Measurements from ENCODE around the gene WFS1. TPM values are rescaled to one million over a fixed set of nuclear protein-coding genes. Genes with fewer than 3 reads are reported as not detected.

The WFS1 gene
- total and polyA plus RNA-seq, 2 of the 4 experiments (the other 2 are of a cell fraction): 9.7 to 42.4 TPM

- Histone ChIP-seq H3K36me3 (ENCODE audit: control insufficient read depth, insufficient read depth, low read length) (no peaks in the 10 kb centered on the region), H3K4ac (ENCODE audit: low read depth, low read length) (no peak overlapping the region), H3K18ac (ENCODE audit: low read depth, low read length) (no peak overlapping the region), H3K4me3 (ENCODE audit: insufficient read depth, low read depth, low read length) (no peak overlapping the region), H4K5ac (ENCODE audit: low read depth, low read length) (no peak overlapping the region), H3K9me1 (ENCODE audit: insufficient read depth, low read length) (no peaks in the 10 kb centered on the region), H4K8ac (ENCODE audit: low read depth in 2 of 2, low read length in 2 of 2) (no peak overlapping the region), H2AK9ac (replicated peaks; ENCODE audit: low read depth, low read length, poor library complexity) (no peak overlapping the region), H2BK20ac (ENCODE audit: low read depth, low read length) (no peak overlapping the region), H3K4me1 (ENCODE audit: control insufficient read depth, insufficient read depth, low read length) (peaks cover 2% of the 10 kb centered on the region; the same call in 1 of the 2 replicates), H3K14ac (replicated peaks; ENCODE audit: low read depth, low read length) (no peak overlapping the region), H3K4me2 (ENCODE audit: low read depth, low read length) (no peak overlapping the region), H2AK5ac (ENCODE audit: low read depth, low read length) (no peak overlapping the region), H3K56ac (ENCODE audit: extremely low read depth, insufficient read depth, low read length) (no peak overlapping the region), H3K27me3 (ENCODE audit: control insufficient read depth, insufficient read depth, low read length) (peaks cover 19% of the 10 kb centered on the region), H3K23ac (ENCODE audit: low read depth, low read length) (no peak overlapping the region), H2BK5ac (ENCODE audit: low read depth, low read length, poor library complexity, severe bottlenecking) (no peak overlapping the region), H3K27ac (ENCODE audit: insufficient read depth, low read length) (no peak overlapping the region), H3K79me1 (ENCODE audit: low read depth in 1 of 2, low read length in 2 of 2) (no peaks in the 10 kb centered on the region), H4K91ac (ENCODE audit: insufficient read depth, low read depth, low read length) (no peak overlapping the region), H4K20me1 (ENCODE audit: insufficient read depth, low read length) (no peaks in the 10 kb centered on the region), H2AFZ (replicated peaks; ENCODE audit: low read length, poor library complexity) (no peak overlapping the region), H3K9ac (ENCODE audit: low read depth, low read length) (no peak overlapping the region), H3K9me3 (ENCODE audit: control insufficient read depth, insufficient read depth, low read length) (no peaks in the 10 kb centered on the region), H2BK15ac (ENCODE audit: low read depth, low read length) (no peak overlapping the region), H2BK120ac (ENCODE audit: low read depth, low read length) (no peak overlapping the region)
- dilution Hi-C loops (cut with HindIII; ENCODE audit: low sequenced_read_pairs, unreplicated experiment) (no loop called here), in situ Hi-C loops (cut with MboI; ENCODE audit: low sequenced_read_pairs) (no loop called here), intact Hi-C loops (cut with micrococcal nuclease) (no loop called here)
- no TSS peak for BruUV-seq (replicated peaks)
- 67% methylated on average over 3 of the region's 13 CpGs; no CpG with 5 or more reads in 1 of the 2 experiments for WGBS, 2 experiments (ENCODE audit: extremely low coverage in 2 of 2, insufficient read length in 1 of 2)
- ChIA-PET CTCF (no interaction called here), POLR2A (ENCODE audit: unreplicated experiment) (no interaction called here)
- TF ChIP-seq CHD1 (IDR thresholded peaks at IDR 0.05; ENCODE audit: low read depth, low read length): no peak
- TF ChIP-seq MXI1 (IDR thresholded peaks at IDR 0.05; ENCODE audit: borderline replicate concordance, low read depth, low read length): no peak
- ATAC-seq (ENCODE audit: low read depth): no peak
- DNase-seq: no peak
Observed at GRCh38 chr4:6339818-6340445, 70.3 kb downstream of the WFS1 start.

Measured in IMR-90 (cell line).